HFFc6 (cell line): ENCODE data around the gene MSL3B.

Experiments
- DNase-seq: peaks from one replicate; pipeline ENCODE4 v3.0.0-alpha.2; 2018
- H3K27ac Mint-ChIP-seq: 2 replicates; pipeline ENCODE4 v1.8.0; 2020; ENCODE audit warnings: mild to moderate bottlenecking, mixed read lengths
- H3K27me3 Mint-ChIP-seq: 2 replicates; pipeline ENCODE4 v1.8.0; 2021; ENCODE audit warnings: mild to moderate bottlenecking, moderate library complexity, mixed read lengths; ENCODE audit not compliant: insufficient read depth
- H3K36me3 Mint-ChIP-seq: 2 replicates; pipeline ENCODE4 v1.8.0; 2021; ENCODE audit warnings: low read depth, mixed read lengths
- H3K4me1 Mint-ChIP-seq: 2 replicates; pipeline ENCODE4 v1.8.0; 2020; ENCODE audit warnings: low read depth, mixed read lengths
- H3K4me3 Mint-ChIP-seq: 2 replicates; pipeline ENCODE4 v1.8.0; 2020; ENCODE audit warnings: mild to moderate bottlenecking, moderate library complexity, mixed read lengths
- H3K9me3 Mint-ChIP-seq: 2 replicates; pipeline ENCODE4 v1.8.0; 2020; ENCODE audit warnings: mild to moderate bottlenecking, mixed read lengths
- TF ChIP-seq, protein P1 (sequence below): fragments of 200-600 bp; sonication (generic); IDR thresholded peaks from 2 replicates; pipeline ENCODE4 v1.5.0; 2021; ENCODE audit warnings: antibody characterized with exemption, mild to moderate bottlenecking

MSL3B gene

DNA sequence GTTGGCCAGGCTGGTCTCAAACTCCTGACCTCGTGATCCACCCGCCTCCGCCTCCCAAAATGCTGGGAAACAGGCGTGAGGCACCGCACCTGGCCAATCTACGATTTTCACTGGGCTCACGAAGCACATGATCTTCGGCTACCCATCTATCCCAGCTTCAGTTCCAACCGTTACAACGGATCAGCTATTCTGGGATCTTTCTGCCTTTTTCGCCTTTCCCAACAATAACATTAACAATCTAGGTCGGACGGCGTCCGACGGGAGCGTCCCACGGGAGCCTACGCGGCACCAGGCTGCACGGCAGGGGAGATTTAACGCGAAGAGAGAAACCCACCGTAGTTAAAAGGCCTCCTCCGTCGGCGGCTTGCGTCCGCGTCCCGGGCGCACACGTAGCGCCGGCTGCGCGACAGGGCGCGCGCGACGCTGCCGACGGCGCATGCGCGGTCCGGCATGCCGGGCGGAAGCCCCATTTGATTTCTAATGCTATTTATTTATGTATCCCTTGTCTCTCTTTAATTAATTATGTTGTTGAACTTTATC is at the start of gene MSL3B:
MSL3B (minus strand) TSS at position 394 of the 540 bp plus-strand sequence.
- Mint-ChIP-seq H3K4me1 (no peaks in the 10 kb centered on the region), H3K27me3 (peaks cover 2% of the 10 kb centered on the region), H3K4me3 (peak within 1 kb of the TSS; percentile 89), H3K36me3 (peaks cover 6% of the 10 kb centered on the region; the same call in 1 of the 2 replicates), H3K9me3 (peaks cover 4% of the 10 kb centered on the region; the same call in 1 of the 2 replicates), H3K27ac (peak within 1 kb of the TSS; percentile 78; the same call in 1 of the 2 replicates)
- TF ChIP-seq, protein P1, sequence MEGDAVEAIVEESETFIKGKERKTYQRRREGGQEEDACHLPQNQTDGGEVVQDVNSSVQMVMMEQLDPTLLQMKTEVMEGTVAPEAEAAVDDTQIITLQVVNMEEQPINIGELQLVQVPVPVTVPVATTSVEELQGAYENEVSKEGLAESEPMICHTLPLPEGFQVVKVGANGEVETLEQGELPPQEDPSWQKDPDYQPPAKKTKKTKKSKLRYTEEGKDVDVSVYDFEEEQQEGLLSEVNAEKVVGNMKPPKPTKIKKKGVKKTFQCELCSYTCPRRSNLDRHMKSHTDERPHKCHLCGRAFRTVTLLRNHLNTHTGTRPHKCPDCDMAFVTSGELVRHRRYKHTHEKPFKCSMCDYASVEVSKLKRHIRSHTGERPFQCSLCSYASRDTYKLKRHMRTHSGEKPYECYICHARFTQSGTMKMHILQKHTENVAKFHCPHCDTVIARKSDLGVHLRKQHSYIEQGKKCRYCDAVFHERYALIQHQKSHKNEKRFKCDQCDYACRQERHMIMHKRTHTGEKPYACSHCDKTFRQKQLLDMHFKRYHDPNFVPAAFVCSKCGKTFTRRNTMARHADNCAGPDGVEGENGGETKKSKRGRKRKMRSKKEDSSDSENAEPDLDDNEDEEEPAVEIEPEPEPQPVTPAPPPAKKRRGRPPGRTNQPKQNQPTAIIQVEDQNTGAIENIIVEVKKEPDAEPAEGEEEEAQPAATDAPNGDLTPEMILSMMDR, result no peak
- DNase-seq, result no peak

DNA sequence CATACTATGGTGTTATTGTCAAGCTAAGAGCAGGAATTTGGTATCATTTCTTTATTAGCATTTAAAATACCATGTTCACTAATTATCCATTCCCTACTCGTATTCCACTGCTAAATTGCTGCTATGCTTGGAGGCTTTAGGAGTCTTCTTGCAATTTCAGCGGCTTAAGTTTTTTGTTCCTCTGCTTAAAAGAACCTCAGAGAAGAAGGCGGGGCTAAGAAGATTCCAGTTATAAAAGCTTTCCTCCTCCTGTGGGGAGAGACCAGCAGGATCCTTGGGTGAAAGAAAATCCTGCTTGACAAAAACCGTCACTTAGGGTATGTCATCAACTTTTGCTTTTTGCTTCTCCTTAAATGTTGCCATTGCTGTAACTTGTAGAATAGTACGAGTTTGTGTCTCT is 48.9 kb upstream of the MSL3B start, which contains the start of gene TRPM8:
TRPM8 (plus strand) TSS at position 258 of the 400 bp plus-strand sequence. CDS start 9,165 bp downstream, outside the sequence.
- Mint-ChIP-seq H3K9me3 (no peaks in the 10 kb centered on the region), H3K27ac (no peak within 1 kb of the TSS), H3K4me3 (no peak within 1 kb of the TSS), H3K4me1 (peaks cover 9% of the 10 kb centered on the region), H3K36me3 (no peaks in the 10 kb centered on the region), H3K27me3 (peaks cover 5% of the 10 kb centered on the region)
- DNase-seq, result no peak
- TF ChIP-seq, protein P1, result no peak

DNA sequence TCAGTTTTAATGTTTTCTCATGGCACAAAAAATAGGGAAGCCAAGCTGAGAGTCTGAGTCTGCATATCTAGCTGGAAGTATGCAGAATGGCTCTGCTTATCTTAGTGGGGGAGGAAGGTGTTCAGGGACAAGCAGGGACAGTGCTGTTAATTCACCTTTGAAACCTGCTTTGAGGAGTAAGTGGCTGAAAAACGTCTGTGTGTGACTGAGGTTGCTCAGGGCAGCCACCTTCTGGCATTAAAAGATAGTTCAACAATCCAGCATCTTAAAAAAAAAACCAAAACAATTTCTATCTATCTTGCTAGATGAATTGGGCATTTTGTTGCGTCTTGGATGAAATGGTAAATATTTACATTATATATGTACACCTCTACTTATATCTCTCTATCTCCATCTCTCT is 46.9 kb upstream of the MSL3B start:
- H3K36me3 Mint-ChIP-seq, result no peaks in the 10 kb centered on the region
- no peak overlapping the region for H3K4me3 Mint-ChIP-seq
- peaks cover 6% of the 10 kb centered on the region for H3K4me1 Mint-ChIP-seq
- H3K27me3 Mint-ChIP-seq, result peaks cover 5% of the 10 kb centered on the region
- TF ChIP-seq, protein P1, result peak; percentile 37
- H3K9me3 Mint-ChIP-seq, result no peaks in the 10 kb centered on the region; the same call in 1 of the 2 replicates
- DNase-seq, result no peak
- no peak overlapping the region for H3K27ac Mint-ChIP-seq

DNA sequence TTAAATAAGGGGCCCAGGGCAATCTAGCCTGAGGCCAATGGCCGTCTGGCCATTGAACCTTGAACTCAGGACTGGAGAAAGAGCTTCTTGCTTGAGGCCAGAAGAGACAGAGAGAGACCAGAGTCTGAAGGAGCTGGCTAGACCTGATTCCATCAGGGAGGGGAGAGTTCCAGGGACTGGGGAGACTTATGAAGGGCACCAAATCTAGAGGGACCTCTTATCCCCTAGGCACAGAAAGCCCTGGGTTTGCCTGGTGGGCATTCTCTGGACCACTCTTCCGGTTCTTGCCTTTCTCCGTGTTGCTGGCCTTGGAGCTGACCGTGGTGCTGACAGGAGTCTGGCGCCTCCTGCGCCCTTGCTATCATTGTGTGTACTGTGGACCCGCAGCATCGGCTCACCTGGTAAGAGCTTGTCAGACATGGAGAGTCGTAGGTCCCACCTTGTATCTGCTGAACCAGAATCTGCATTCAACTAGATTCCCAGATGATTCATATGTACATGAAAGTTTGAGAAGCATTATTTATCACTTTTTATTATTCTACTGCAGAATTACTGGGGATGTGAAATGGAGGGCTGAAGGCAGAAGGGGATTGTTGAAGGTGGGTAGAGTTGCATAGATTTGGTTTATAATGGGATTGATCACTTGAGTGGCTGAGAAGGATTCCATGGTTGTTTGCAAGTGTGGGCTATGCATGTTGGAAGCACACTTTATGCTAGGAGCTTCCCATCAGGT is 44.7 kb upstream of the MSL3B start:
- no peak overlapping the region for H3K27ac Mint-ChIP-seq
- H3K9me3 Mint-ChIP-seq, result peaks cover 7% of the 10 kb centered on the region
- peak; percentile 7 for DNase-seq
- H3K4me1 Mint-ChIP-seq, result no peaks in the 10 kb centered on the region
- no peak overlapping the region for H3K4me3 Mint-ChIP-seq
- H3K36me3 Mint-ChIP-seq, result no peaks in the 10 kb centered on the region
- peaks cover 6% of the 10 kb centered on the region for H3K27me3 Mint-ChIP-seq
- TF ChIP-seq, protein P1, result no peak

DNA sequence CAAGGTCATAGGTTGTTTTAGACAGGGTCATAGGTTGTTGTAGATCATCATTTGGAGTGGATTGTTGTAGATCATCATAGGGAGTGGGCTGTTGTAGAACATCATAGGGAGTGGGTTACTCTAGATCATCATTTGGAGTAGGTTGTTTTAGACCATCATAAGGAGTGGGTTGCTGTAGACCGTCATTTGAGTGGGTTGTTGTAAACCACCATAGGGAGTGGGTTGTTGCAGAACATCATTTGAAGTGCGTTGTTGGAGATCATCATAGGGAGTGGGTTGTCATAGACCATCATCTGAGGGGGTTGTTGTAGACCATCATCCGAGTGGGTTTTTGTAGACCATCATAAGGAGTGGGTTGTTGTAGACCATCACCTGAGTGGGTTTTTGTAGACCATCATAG is 39.4 kb upstream of the MSL3B start:
- no peak overlapping the region for H3K4me3 Mint-ChIP-seq
- peaks cover 4% of the 10 kb centered on the region; the same call in 1 of the 2 replicates for H3K27me3 Mint-ChIP-seq
- no peaks in the 10 kb centered on the region for H3K4me1 Mint-ChIP-seq
- no peak for DNase-seq
- H3K36me3 Mint-ChIP-seq, result no peaks in the 10 kb centered on the region
- TF ChIP-seq, protein P1, result no peak
- no peak overlapping the region for H3K27ac Mint-ChIP-seq
- peaks cover 17% of the 10 kb centered on the region for H3K9me3 Mint-ChIP-seq
